Mesothelial cell of epicardium (in vitro differentiated cells): ENCODE results near the gene EEIG1. TPM values are rescaled to one million over a fixed set of nuclear protein-coding genes. Genes with fewer than 3 reads are reported as not detected.
A peak's percentile ranks its signal among the peaks of the same experiment; 100 is the strongest.

Experiments
- DNase-seq, 2 experiments: peaks; one replicate each; pipeline ENCODE4 v3.0.0; 2021; ENCODE audit warnings: low spot score in 2 of 2; ENCODE audit not compliant: unreplicated experiment in 2 of 2
- H3K27ac Mint-ChIP-seq: 2 replicates; pipeline ENCODE4 v1.8.0; 2021; ENCODE audit warnings: mixed read lengths
- H3K27me3 Mint-ChIP-seq: 2 replicates; pipeline ENCODE4 v1.8.0; 2021; ENCODE audit warnings: low read depth, mixed read lengths
- H3K36me3 Mint-ChIP-seq: 2 replicates; pipeline ENCODE4 v1.8.0; 2021; ENCODE audit warnings: mixed read lengths
- H3K4me1 Mint-ChIP-seq: 2 replicates; pipeline ENCODE4 v1.8.0; 2021; ENCODE audit warnings: mixed read lengths
- H3K4me3 Mint-ChIP-seq: 2 replicates; pipeline ENCODE4 v1.8.0; 2021; ENCODE audit warnings: mild to moderate bottlenecking, moderate library complexity, mixed read lengths
- H3K9me3 Mint-ChIP-seq: 2 replicates; pipeline ENCODE4 v1.8.0; 2021; ENCODE audit warnings: mixed read lengths
- total RNA-seq: library from RNA; stranded (reverse); gene quantifications from 3 replicates; pipeline ENCODE4 v1.2.1, GENCODE V29; 2021
- TF ChIP-seq, protein P1 (sequence below): fragments of 200-600 bp; sonication (generic); IDR thresholded peaks from one replicate; pipeline ENCODE4 v1.5.0; 2021; ENCODE audit warnings: antibody characterized with exemption; ENCODE audit not compliant: unreplicated experiment

EEIG1 gene
- total RNA-seq, 1 donor from 2014 or later, result 67.4 TPM

DNA sequence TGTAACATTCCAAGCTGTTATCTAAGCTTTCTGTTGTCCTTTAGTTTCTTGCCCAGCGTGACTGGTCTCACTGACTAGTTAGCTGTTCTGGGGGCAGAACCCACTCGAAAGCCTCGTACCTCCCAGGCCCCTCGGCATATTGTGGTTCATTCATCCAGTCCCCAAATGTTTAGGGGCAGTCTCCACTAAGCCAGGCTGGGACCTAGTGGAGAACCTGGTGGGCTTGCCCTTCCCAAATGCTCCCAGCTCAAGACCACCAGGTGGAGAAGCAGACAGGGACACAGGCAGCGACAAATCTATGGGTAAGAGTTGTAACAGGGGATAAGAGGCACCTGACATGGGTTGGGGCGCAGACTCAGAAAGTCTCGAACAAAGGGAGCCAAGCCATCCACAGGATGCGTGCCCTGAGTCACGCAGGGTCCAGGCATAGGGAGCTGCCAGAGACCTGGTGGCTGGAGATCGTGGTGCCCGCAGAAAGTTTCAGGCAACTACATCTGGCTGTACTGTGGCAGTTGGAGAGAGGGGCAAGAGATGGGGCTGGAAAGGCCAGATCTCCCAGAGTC, 851 bp upstream of the EEIG1 start:
- Mint-ChIP-seq H3K4me3 (peak overlapping the region; percentile 80), H3K9me3 (no peaks in the 10 kb centered on the region), H3K27me3 (no peaks in the 10 kb centered on the region), H3K27ac (peak overlapping the region; percentile 97), H3K36me3 (no peaks in the 10 kb centered on the region), H3K4me1 (peaks cover 36% of the 10 kb centered on the region)
- no peak for DNase-seq
- TF ChIP-seq, protein P1, sequence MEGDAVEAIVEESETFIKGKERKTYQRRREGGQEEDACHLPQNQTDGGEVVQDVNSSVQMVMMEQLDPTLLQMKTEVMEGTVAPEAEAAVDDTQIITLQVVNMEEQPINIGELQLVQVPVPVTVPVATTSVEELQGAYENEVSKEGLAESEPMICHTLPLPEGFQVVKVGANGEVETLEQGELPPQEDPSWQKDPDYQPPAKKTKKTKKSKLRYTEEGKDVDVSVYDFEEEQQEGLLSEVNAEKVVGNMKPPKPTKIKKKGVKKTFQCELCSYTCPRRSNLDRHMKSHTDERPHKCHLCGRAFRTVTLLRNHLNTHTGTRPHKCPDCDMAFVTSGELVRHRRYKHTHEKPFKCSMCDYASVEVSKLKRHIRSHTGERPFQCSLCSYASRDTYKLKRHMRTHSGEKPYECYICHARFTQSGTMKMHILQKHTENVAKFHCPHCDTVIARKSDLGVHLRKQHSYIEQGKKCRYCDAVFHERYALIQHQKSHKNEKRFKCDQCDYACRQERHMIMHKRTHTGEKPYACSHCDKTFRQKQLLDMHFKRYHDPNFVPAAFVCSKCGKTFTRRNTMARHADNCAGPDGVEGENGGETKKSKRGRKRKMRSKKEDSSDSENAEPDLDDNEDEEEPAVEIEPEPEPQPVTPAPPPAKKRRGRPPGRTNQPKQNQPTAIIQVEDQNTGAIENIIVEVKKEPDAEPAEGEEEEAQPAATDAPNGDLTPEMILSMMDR, result no peak

DNA sequence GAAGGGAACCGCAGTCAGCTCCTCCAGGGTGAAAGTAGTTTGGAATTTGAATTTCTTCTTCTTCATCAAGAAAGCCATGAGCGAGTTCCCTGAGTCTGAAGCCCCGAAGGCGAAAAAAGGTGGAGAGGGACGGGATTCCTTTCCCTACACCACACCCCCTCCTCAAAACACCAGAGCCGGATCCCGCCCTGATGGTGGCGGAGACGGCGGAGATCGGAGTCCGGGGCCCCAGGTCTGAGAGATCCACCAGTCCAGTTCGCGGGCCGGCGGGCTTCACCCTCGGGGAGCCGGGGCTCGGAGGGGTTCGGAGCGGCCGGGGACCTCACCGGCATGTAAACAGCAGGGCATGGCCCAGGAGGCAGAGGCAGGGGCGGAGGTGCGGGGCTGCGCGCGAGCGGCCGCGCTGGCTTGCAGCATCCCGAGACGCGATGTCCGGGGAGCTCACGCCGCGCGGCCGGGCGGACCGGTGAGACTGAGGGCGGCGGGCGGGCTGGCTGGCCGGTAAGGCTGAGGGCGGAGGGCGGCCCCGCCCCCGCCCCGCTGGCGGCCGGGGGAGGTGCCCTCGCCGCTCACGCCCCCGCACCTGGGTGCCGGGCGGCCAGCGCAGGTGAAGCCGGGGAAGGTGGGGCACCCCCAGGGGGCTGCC, 606 bp downstream of the EEIG1 start:
- Mint-ChIP-seq H3K4me1 (peaks cover 49% of the 10 kb centered on the region), H3K36me3 (no peaks in the 10 kb centered on the region), H3K4me3 (peak overlapping the region; percentile 97), H3K27ac (peak overlapping the region; percentile 97), H3K27me3 (no peaks in the 10 kb centered on the region), H3K9me3 (no peaks in the 10 kb centered on the region)
- TF ChIP-seq, protein P1, result no peak
- peak in 1 of 2 experiments; percentile 73 for DNase-seq

DNA sequence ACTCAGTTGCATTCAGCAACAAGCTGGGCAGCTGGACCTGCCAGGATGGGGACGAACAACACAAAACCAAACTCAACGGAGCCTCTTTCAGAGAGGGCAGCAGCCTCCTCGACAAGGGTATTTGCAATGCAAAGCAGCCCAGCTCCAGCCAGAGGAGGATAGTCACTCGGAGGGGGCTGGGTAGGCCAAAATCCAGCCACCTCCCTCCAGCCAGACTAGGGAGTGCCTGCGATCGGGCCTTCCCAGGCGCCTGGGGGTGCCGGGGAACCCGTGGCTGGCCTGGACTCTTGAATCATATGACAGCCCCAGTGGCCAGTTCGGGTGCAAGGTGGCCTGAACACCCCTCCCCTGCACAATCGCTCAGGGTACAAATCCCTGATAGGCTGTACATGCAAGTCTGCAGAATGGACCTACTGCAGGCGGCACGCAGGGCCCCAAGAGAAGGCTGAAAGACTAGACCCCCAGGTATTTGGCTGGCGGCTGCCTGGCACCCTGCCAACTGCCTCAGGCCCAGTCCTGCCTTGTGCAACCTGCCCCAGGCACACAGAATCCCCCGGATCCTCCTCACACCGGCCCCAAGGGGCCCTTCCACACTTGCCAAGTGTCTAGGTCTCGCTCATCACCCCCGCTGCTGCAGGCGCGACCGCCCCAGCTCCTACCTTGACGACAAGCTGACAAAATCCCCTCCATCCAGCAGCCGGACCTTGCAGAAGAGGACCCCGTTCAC, 1.3 kb downstream of the EEIG1 start:
- Mint-ChIP-seq H3K9me3 (no peaks in the 10 kb centered on the region), H3K4me3 (peak overlapping the region; percentile 97), H3K27ac (peak overlapping the region; percentile 97), H3K27me3 (no peaks in the 10 kb centered on the region), H3K36me3 (no peaks in the 10 kb centered on the region), H3K4me1 (peaks cover 53% of the 10 kb centered on the region)
- TF ChIP-seq, protein P1, result no peak
- DNase-seq, result peak in 1 of 2 experiments; percentile 73

DNA sequence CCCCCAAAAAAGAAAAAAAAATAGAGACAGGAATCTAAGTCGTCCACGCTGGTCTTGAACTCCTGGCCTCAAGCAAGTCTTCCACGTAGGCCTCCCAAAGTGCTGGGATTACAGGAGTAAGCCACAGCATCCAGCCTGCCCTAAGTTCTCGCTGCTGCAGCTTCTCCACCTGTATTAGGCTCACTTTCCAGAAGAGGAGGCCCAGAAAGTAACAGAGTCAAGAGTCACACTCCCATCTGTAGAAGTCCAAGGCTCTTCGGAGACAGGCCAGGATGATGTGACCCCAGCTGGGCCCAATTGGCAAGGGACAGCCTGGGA, 1.8 kb downstream of the EEIG1 start:
- H3K4me3 Mint-ChIP-seq, result peak overlapping the region; percentile 97
- no peaks in the 10 kb centered on the region for H3K27me3 Mint-ChIP-seq
- DNase-seq, result no peak
- no peaks in the 10 kb centered on the region for H3K9me3 Mint-ChIP-seq
- TF ChIP-seq, protein P1, result no peak
- H3K36me3 Mint-ChIP-seq, result no peaks in the 10 kb centered on the region
- peaks cover 57% of the 10 kb centered on the region for H3K4me1 Mint-ChIP-seq
- peak overlapping the region; percentile 97 for H3K27ac Mint-ChIP-seq

DNA sequence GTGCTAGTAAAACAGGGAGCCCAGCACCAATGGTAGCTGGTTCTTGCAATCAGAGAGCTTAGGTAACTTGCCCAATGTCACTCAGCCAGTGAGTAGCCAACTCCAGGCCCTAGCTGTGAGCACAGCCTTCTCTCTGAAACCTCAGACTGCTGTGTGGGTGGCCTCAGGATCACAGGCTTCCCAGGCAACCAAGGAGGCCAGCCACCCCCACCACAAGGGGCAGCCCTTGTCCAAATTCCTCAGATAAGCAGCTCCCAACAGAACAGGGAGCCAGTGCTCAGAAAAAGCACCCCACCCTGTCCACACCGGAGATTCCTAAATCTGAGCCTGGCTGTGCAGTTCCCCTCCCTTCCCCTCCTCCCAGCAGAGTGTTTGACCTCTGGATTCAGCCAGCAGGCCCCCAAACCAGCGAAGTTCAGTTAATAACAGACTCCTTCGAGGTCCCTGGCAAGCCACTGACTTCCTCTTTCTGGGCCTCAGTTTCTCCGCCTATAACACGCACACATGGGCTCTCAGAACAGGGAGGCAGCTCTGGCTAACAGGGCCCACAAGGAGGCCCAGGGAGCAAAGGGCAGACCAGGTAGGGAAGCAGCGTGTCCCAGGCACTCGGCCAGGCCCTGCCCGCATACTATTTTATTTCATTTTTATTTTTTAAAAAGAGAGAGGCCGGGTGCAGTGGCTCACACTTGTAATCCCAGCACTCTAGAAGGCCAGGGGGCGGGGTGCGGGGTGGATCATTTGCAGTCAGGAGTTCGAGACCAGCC, 2.7 kb downstream of the EEIG1 start:
- Mint-ChIP-seq H3K4me3 (peak overlapping the region; percentile 97), H3K4me1 (peaks cover 60% of the 10 kb centered on the region), H3K27me3 (no peaks in the 10 kb centered on the region), H3K27ac (peak overlapping the region; percentile 75), H3K9me3 (no peaks in the 10 kb centered on the region), H3K36me3 (no peaks in the 10 kb centered on the region)
- TF ChIP-seq, protein P1, result no peak
- DNase-seq, result no peak
